HUES6 (cell line): ENCODE measurements around the gene SLC6A18.
"Not testable (repeated sequence)": the region's sequence is repeated elsewhere in the genome, so short reads cannot be mapped to it uniquely, and the experiment has no call there.

Experiments
- H3K27ac ChIP-seq: 2 replicates; pipeline ENCODE4 v1.7.0; 2013; ENCODE audit warnings: low read depth, mild to moderate bottlenecking, low read length, inconsistent platforms
- H3K27me3 ChIP-seq: 2 replicates; pipeline ENCODE4 v1.6.1; 2013; ENCODE audit warnings: low read length; ENCODE audit not compliant: control insufficient read depth, insufficient read depth
- H3K36me3 ChIP-seq: 2 replicates; pipeline ENCODE4 v1.6.1; 2013; ENCODE audit warnings: low read length; ENCODE audit not compliant: control insufficient read depth, insufficient read depth
- H3K4me1 ChIP-seq: 2 replicates; pipeline ENCODE4 v1.6.1; 2013; ENCODE audit warnings: low read length; ENCODE audit not compliant: control insufficient read depth, insufficient read depth
- H3K4me3 ChIP-seq: 2 replicates; pipeline ENCODE4 v1.5.1; 2013; ENCODE audit warnings: low read depth, low read length
- H3K9ac ChIP-seq: one replicate; pipeline ENCODE4 v1.6.1; 2013; ENCODE audit warnings: mild to moderate bottlenecking, low read length
- H3K9me3 ChIP-seq: 2 replicates; pipeline ENCODE4 v1.6.1; 2013; ENCODE audit warnings: low read depth, low read length; ENCODE audit not compliant: control insufficient read depth, insufficient read depth

The SLC6A18 gene

GRCh38 chr5:1262381-1262780 is 37.2 kb downstream of the SLC6A18 start:
- Histone ChIP-seq H3K36me3 (peaks cover 54% of the 10 kb centered on the region; the same call in 1 of the 2 replicates), H3K9me3 (peaks cover 22% of the 10 kb centered on the region; the same call in 1 of the 2 replicates), H3K9ac (no peak overlapping the region), H3K27me3 (no peaks in the 10 kb centered on the region), H3K4me1 (no peaks in the 10 kb centered on the region; the same call in 1 of the 2 replicates), H3K27ac (no peak overlapping the region), H3K4me3 (no peak overlapping the region)

- Histone ChIP-seq H3K9ac (no peak overlapping the region), H3K9me3 (peaks cover 22% of the 10 kb centered on the region; the same call in 1 of the 2 replicates), H3K4me3 (no peak overlapping the region), H3K27ac (no peak overlapping the region), H3K36me3 (peaks cover 54% of the 10 kb centered on the region; the same call in 1 of the 2 replicates), H3K4me1 (no peaks in the 10 kb centered on the region; the same call in 1 of the 2 replicates), H3K27me3 (no peaks in the 10 kb centered on the region)
These were observed 39.0 kb downstream of the SLC6A18 start for GRCh38 chr5:1264211-1264610.

GRCh38 chr5:1265026-1265425 is 39.8 kb downstream of the SLC6A18 start:
- H3K9ac ChIP-seq = no peak overlapping the region
- H3K4me1 ChIP-seq = no peaks in the 10 kb centered on the region; the same call in 1 of the 2 replicates
- no peak overlapping the region for H3K27ac ChIP-seq
- H3K36me3 ChIP-seq = peaks cover 53% of the 10 kb centered on the region; the same call in 1 of the 2 replicates
- peaks cover 22% of the 10 kb centered on the region; the same call in 1 of the 2 replicates for H3K9me3 ChIP-seq
- no peaks in the 10 kb centered on the region for H3K27me3 ChIP-seq
- H3K4me3 ChIP-seq = no peak overlapping the region

GRCh38 chr5:1265461-1266455 is 40.6 kb downstream of the SLC6A18 start:
- H3K27ac ChIP-seq = no peak overlapping the region
- peaks cover 49% of the 10 kb centered on the region; the same call in 1 of the 2 replicates for H3K36me3 ChIP-seq
- peaks cover 22% of the 10 kb centered on the region; the same call in 1 of the 2 replicates for H3K9me3 ChIP-seq
- H3K27me3 ChIP-seq = no peaks in the 10 kb centered on the region
- H3K4me3 ChIP-seq = no peak overlapping the region
- H3K9ac ChIP-seq = no peak overlapping the region
- no peaks in the 10 kb centered on the region; the same call in 1 of the 2 replicates for H3K4me1 ChIP-seq

- Histone ChIP-seq H3K36me3 (peaks cover 51% of the 10 kb centered on the region; the same call in 1 of the 2 replicates), H3K4me3 (no peak overlapping the region), H3K9ac (no peak overlapping the region), H3K27me3 (no peaks in the 10 kb centered on the region), H3K27ac (no peak overlapping the region), H3K9me3 (peaks cover 17% of the 10 kb centered on the region; the same call in 1 of the 2 replicates), H3K4me1 (no peaks in the 10 kb centered on the region; the same call in 1 of the 2 replicates)
These were observed 41.6 kb downstream of the SLC6A18 start for GRCh38 chr5:1266791-1267190.

GRCh38 chr5:1267464-1267863 is 42.3 kb downstream of the SLC6A18 start:
- H3K27ac ChIP-seq, H3K27me3 ChIP-seq, H3K4me3 ChIP-seq, H3K9ac ChIP-seq, H3K4me1 ChIP-seq: not testable (repeated sequence)
- Histone ChIP-seq H3K9me3 (peaks cover 10% of the 10 kb centered on the region; the same call in 1 of the 2 replicates), H3K36me3 (peaks cover 47% of the 10 kb centered on the region; the same call in 1 of the 2 replicates)

- Histone ChIP-seq H3K9me3 (peaks cover 4% of the 10 kb centered on the region; the same call in 1 of the 2 replicates), H3K36me3 (peaks cover 41% of the 10 kb centered on the region; the same call in 1 of the 2 replicates), H3K4me3 (no peak overlapping the region), H3K27me3 (no peaks in the 10 kb centered on the region), H3K27ac (no peak overlapping the region), H3K4me1 (no peaks in the 10 kb centered on the region; the same call in 1 of the 2 replicates), H3K9ac (no peak overlapping the region)
These were observed 42.9 kb downstream of the SLC6A18 start for GRCh38 chr5:1268056-1268455.

- H3K4me1 ChIP-seq = no peaks in the 10 kb centered on the region; the same call in 1 of the 2 replicates
- H3K27ac ChIP-seq = no peak overlapping the region
- peaks cover 39% of the 10 kb centered on the region; the same call in 1 of the 2 replicates for H3K36me3 ChIP-seq
- H3K4me3 ChIP-seq = no peak overlapping the region
- H3K27me3 ChIP-seq = no peaks in the 10 kb centered on the region
- peaks cover 3% of the 10 kb centered on the region; the same call in 1 of the 2 replicates for H3K9me3 ChIP-seq
- no peak overlapping the region for H3K9ac ChIP-seq
These were observed 43.5 kb downstream of the SLC6A18 start for GRCh38 chr5:1268666-1269065.

GRCh38 chr5:1270426-1270825 is 45.2 kb downstream of the SLC6A18 start:
- H3K27ac ChIP-seq = no peak overlapping the region
- peaks cover 22% of the 10 kb centered on the region; the same call in 1 of the 2 replicates for H3K36me3 ChIP-seq
- H3K27me3 ChIP-seq = no peaks in the 10 kb centered on the region
- no peaks in the 10 kb centered on the region for H3K4me1 ChIP-seq
- H3K9ac ChIP-seq = no peak overlapping the region
- no peaks in the 10 kb centered on the region for H3K9me3 ChIP-seq
- H3K4me3 ChIP-seq = no peak overlapping the region

GRCh38 chr5:1270933-1271914 is 46.0 kb downstream of the SLC6A18 start:
- Histone ChIP-seq H3K27me3 (no peaks in the 10 kb centered on the region), H3K9ac (no peak overlapping the region), H3K4me3 (no peak overlapping the region), H3K27ac (no peak overlapping the region), H3K9me3 (no peaks in the 10 kb centered on the region), H3K36me3 (peaks cover 16% of the 10 kb centered on the region; the same call in 1 of the 2 replicates), H3K4me1 (no peaks in the 10 kb centered on the region)
